ENCODE data around the gene MEOX1. TPM values are rescaled to one million over a fixed set of nuclear protein-coding genes. Genes with fewer than 3 reads are reported as not detected.

MEOX1 gene
- total RNA-seq, 1 experiment from 2014 or later: not detected

GRCh38 chr17:43701318-43701743 lies 39.6 kb upstream of the MEOX1 start:
- Mint-ChIP-seq H3K27me3 (ENCODE audit: low read depth) (peaks cover 5% of the 10 kb centered on the region), H3K9me3 (no peaks in the 10 kb centered on the region), H3K4me3 (no peak overlapping the region; a peak in 1 of 5 replicates), H3K27ac (no peak overlapping the region; a peak in 1 of 7 replicates), H3K36me3 (ENCODE audit: insufficient read depth in 1 of 3, low read depth in 3 of 3) (no peaks in the 10 kb centered on the region; a peak in 2 of 7 replicates), H3K4me1 (peaks cover 12 to 45% of the 10 kb centered on the region in 2 experiments)
- Histone ChIP-seq H3K23ac (ENCODE audit: insufficient read length, low read depth, low read length) (no peak overlapping the region), H3K27me3 (ENCODE audit: insufficient read depth, low read length) (no peaks in the 10 kb centered on the region; the same call in 1 of the 2 replicates), H2BK12ac (ENCODE audit: insufficient read length, low read depth, low read length) (no peak overlapping the region), H3K79me1 (ENCODE audit: insufficient read depth, low read depth, low read length, poor library complexity, severe bottlenecking) (no peaks in the 10 kb centered on the region), H3K9ac (ENCODE audit: extremely low read depth, insufficient read length, low read length) (no peak overlapping the region), H3K4me1 (ENCODE audit: insufficient read depth, low read length) (no peaks in the 10 kb centered on the region), H3K23me2 (ENCODE audit: insufficient read length, low read depth, low read length, poor library complexity, severe bottlenecking) (no peaks in the 10 kb centered on the region), H4K20me1 (ENCODE audit: control insufficient read depth, insufficient read depth, insufficient read length) (no peaks in the 10 kb centered on the region), H2AFZ (ENCODE audit: low read length) (no peak overlapping the region), H3K9me3 (ENCODE audit: control insufficient read depth, low read depth, low read length) (no peaks in the 10 kb centered on the region), H2BK5ac (ENCODE audit: insufficient read length, low read length) (no peak overlapping the region), H2AK5ac (ENCODE audit: insufficient read length, low read length) (no peak overlapping the region), H3K56ac (ENCODE audit: insufficient read length, low read depth, low read length) (no peak overlapping the region), H3K18ac (ENCODE audit: insufficient read length, low read depth, low read length) (no peak overlapping the region), H4K91ac (ENCODE audit: insufficient read length, low read depth, low read length) (no peak overlapping the region), H3K79me2 (ENCODE audit: insufficient read depth, low read length) (no peaks in the 10 kb centered on the region), H4K5ac (ENCODE audit: insufficient read length, low read depth, low read length) (no peak overlapping the region), H3T11ph (ENCODE audit: low read length) (no peak overlapping the region), H3K4me2 (ENCODE audit: insufficient read depth, insufficient read length, low read length) (no peak overlapping the region), H2BK120ac (ENCODE audit: low read depth, low read length, poor library complexity, severe bottlenecking) (no peak overlapping the region), H3K4ac (ENCODE audit: low read depth, low read length) (no peak overlapping the region), H4K8ac (replicated peaks; ENCODE audit: insufficient read length, low read depth, low read length) (no peak overlapping the region), H3K14ac (ENCODE audit: insufficient read depth, low read length) (peak overlapping the region; percentile 41; the same call in 1 of the 2 replicates), H2BK20ac (ENCODE audit: low read depth, low read length, poor library complexity, severe bottlenecking) (no peak overlapping the region), H3K27ac (ENCODE audit: insufficient read length, low read depth, low read length) (no peak overlapping the region), H2BK15ac (ENCODE audit: low read depth, low read length) (no peak overlapping the region)
- DNase-seq: no peak
- WGBS (ENCODE audit: extremely low coverage, insufficient read length, low lambda C conversion rate): no CpG with 5 or more reads among the region's 16 CpGs
- no peak for TF ChIP-seq CTCF (conservative IDR thresholded peaks at IDR 0.05)
